ENCODE results near the gene CXCL12. TPM values are rescaled to one million over a fixed set of nuclear protein-coding genes. Genes with fewer than 3 reads are reported as not detected.

Gene CXCL12
- total RNA-seq, 1 experiment from 2014 or later, result 0.47 TPM

GRCh38 chr10:44402465-44403195, 17.7 kb upstream of the CXCL12 start (continued):
- no peak for TF ChIP-seq CTCF (IDR thresholded peaks at IDR 0.05 in 2 of 3, conservative IDR thresholded peaks at IDR 0.05 in 1 of 3; ENCODE audit: borderline replicate concordance in 1 of 3, insufficient read depth in 1 of 3, low read depth in 2 of 3, low read length in 2 of 3)
- no peak for TF ChIP-seq POLR2A (IDR thresholded peaks at IDR 0.05; ENCODE audit: borderline replicate concordance, extremely low read depth, insufficient read depth, insufficient read length)
- no peak for TF ChIP-seq SP1 (IDR thresholded peaks at IDR 0.05; ENCODE audit: low read depth)
- no peak for TF ChIP-seq CEBPB (IDR thresholded peaks at IDR 0.05; ENCODE audit: low read depth)
- no peak for TF ChIP-seq ATF3 (IDR thresholded peaks at IDR 0.05)
- no peak for TF ChIP-seq ZBTB33 (IDR thresholded peaks at IDR 0.05; ENCODE audit: extremely low read depth, insufficient replicate concordance, low read length)

- intact Hi-C loops (cut with micrococcal nuclease), result no loop called here
- Histone ChIP-seq H3K27me3 (ENCODE audit: insufficient read depth, low read length) (peaks cover 31% of the 10 kb centered on the region), H3K79me2 (ENCODE audit: insufficient read depth, low read length) (no peaks in the 10 kb centered on the region), H3K4me1 (ENCODE audit: control insufficient read depth in 1 of 2, insufficient read depth in 2 of 2, low read length in 2 of 2) (no peaks in the 10 kb centered on the region), H3K4me2 (ENCODE audit: low read length) (no peak overlapping the region), H3K9me2 (ENCODE audit: insufficient read depth) (no peaks in the 10 kb centered on the region), H3K36me3 (ENCODE audit: control insufficient read depth in 1 of 2, insufficient read depth in 2 of 2, low read length in 2 of 2) (no peaks in the 10 kb centered on the region), H3K9ac (ENCODE audit: low read length) (no peak overlapping the region), H3K27ac (ENCODE audit: low read depth, low read length) (no peak overlapping the region), H4K20me1 (ENCODE audit: insufficient read depth) (no peaks in the 10 kb centered on the region), H3K9me3 (ENCODE audit: control insufficient read depth in 1 of 2, insufficient read depth in 1 of 2, low read depth in 1 of 2, low read length in 2 of 2) (no peaks in the 10 kb centered on the region), H3K4me3 (replicated peaks in 1 of 2; ENCODE audit: low read depth in 1 of 2, low read length in 2 of 2) (no peak overlapping the region), H2AFZ (ENCODE audit: low read depth, low read length, poor library complexity, severe bottlenecking) (no peak overlapping the region)
- RAD21 ChIA-PET (ENCODE audit: low non-redundant PET in 1 of 2, low total read pairs in 2 of 2, uncharacterized antibody in 2 of 2, unreplicated experiment in 2 of 2), result no interaction called here
- TF ChIP-seq ELF1 (IDR thresholded peaks at IDR 0.05; ENCODE audit: borderline replicate concordance, low read depth) (no peak), SP1 (IDR thresholded peaks at IDR 0.05; ENCODE audit: low read depth) (no peak), YY1 (IDR thresholded peaks at IDR 0.05; ENCODE audit: extremely low read depth, insufficient replicate concordance, low read depth, low read length) (no peak), RAD21 (IDR thresholded peaks at IDR 0.05; ENCODE audit: low read depth) (no peak), FOSL1 (IDR thresholded peaks at IDR 0.05; ENCODE audit: low read depth) (no peak), ZNF274 (IDR thresholded peaks at IDR 0.05; ENCODE audit: low read depth, low read length) (no peak), CEBPB (IDR thresholded peaks at IDR 0.05; ENCODE audit: low read depth) (no peak), JUND (IDR thresholded peaks at IDR 0.05) (no peak), POLR2AphosphoS5 (IDR thresholded peaks at IDR 0.05; ENCODE audit: low read depth, low read length) (no peak)
- no TSS peak for BruUV-seq (replicated peaks)
- no peak for DNase-seq (ENCODE audit: low read depth, low spot score)
- ATAC-seq, result no peak
- CTCF ChIA-PET, result interaction anchor here (2.0 kb wide), 1 partner anchor 14 kb away, joined by 7 read pairs; no protein-coding TSS in a partner anchor
- POLR2A ChIA-PET, result no interaction called here
Observed at GRCh38 chr10:44400541-44400940, 15.6 kb upstream of the CXCL12 start.
